Hematopoietic multipotent progenitor cell treated with erythropoietin and hydrocortisone succinate and interleukin-3 and kit ligand, for 8 days (in vitro differentiated cells): ENCODE measurements around the gene KCNC3.
A peak's percentile ranks its signal among the peaks of the same experiment; 100 is the strongest.

Experiments used
- DNase-seq: peaks from one replicate; pipeline ENCODE4 v3.0.0-alpha.2; 2015

The KCNC3 gene

GRCh38 chr19:50329146-50329925 lies at the start of gene KCNC3:
Gene KCNC3 (minus strand): TSS chr19:50329377. CDS start chr19:50329082, 295 bp downstream.
- DNase-seq = peak; percentile 89

GRCh38 chr19:50378863-50379236 lies 49.7 kb upstream of the KCNC3 start:
- DNase-seq = no peak

GRCh38 chr19:50378169-50378862 lies 49.1 kb upstream of the KCNC3 start:
- no peak for DNase-seq

GRCh38 chr19:50377517-50377916 lies 48.3 kb upstream of the KCNC3 start:
- peak; percentile 91 for DNase-seq

GRCh38 chr19:50377051-50377461 lies 47.9 kb upstream of the KCNC3 start:
- DNase-seq = peak; percentile 89

- peak; percentile 98 for DNase-seq
These were observed 47.2 kb upstream of the KCNC3 start, which contains the start of gene NR1H2 for GRCh38 chr19:50376166-50377050. Gene NR1H2 (plus strand): TSS chr19:50376457. CDS start chr19:50377606, 1,149 bp downstream.

- no peak for DNase-seq
These were observed 42.8 kb upstream of the KCNC3 start for GRCh38 chr19:50371914-50372475.

GRCh38 chr19:50368649-50369570 lies 39.7 kb upstream of the KCNC3 start:
- DNase-seq = peak; percentile 93

- no peak for DNase-seq
These were observed 36.5 kb upstream of the KCNC3 start, which contains the start of gene NAPSA for GRCh38 chr19:50365434-50366306. Gene NAPSA (minus strand): TSS chr19:50365639. CDS start chr19:50365621, 18 bp downstream.

- DNase-seq = no peak
These were observed 33.7 kb upstream of the KCNC3 start for GRCh38 chr19:50362656-50363424.

- DNase-seq = no peak
These were observed 32.8 kb upstream of the KCNC3 start for GRCh38 chr19:50362030-50362412.

GRCh38 chr19:50361290-50362029 lies 32.3 kb upstream of the KCNC3 start:
- DNase-seq = no peak

GRCh38 chr19:50359328-50359818 lies 30.2 kb upstream of the KCNC3 start:
- DNase-seq = no peak

- DNase-seq = peak; percentile 66
These were observed 29.5 kb upstream of the KCNC3 start for GRCh38 chr19:50358483-50359327.

GRCh38 chr19:50357178-50358100 lies 28.3 kb upstream of the KCNC3 start:
- DNase-seq = peak; percentile 74

- no peak for DNase-seq
These were observed 27.6 kb upstream of the KCNC3 start for GRCh38 chr19:50356691-50357177.
